Panc1 (cell line): ENCODE data around the gene MLF1. TPM values are rescaled to one million over a fixed set of nuclear protein-coding genes. Genes with fewer than 3 reads are reported as not detected.

Experiments
- ATAC-seq: fragments of 200-7000 bp; cut with Tn5 transposase; 2 replicates; pipeline ENCODE4 v1.9.1; 2020; ENCODE audit warnings: mild to moderate bottlenecking, moderate library complexity
- BruUV-seq: library from RNA; stranded (reverse); fragments of 400-500 nt; replicated peaks from 2 replicates; lab custom pipeline; 2021; lab: Mats Ljungman, UMichigan
- CTCF ChIA-PET: fragments of 300-600 bp; sonication (Branson Sonifier 250); formaldehyde crosslinking; loops from one replicate; lab custom pipeline; 2022; ENCODE audit warnings: antibody characterized with exemption; lab: Charles Lee
- POLR2A ChIA-PET: fragments of 300-600 bp; sonication (Branson Sonifier 250); formaldehyde crosslinking; loops from one replicate; lab custom pipeline; 2022; ENCODE audit warnings: antibody characterized with exemption; lab: Charles Lee
- DNase-seq: peaks from one replicate; pipeline ENCODE4 v3.0.0-alpha.2; 2010; ENCODE audit warnings: low read depth, low spot score
- H3K27ac ChIP-seq: 2 replicates; pipeline ENCODE4 v1.5.1; 2011; ENCODE audit warnings: mild to moderate bottlenecking, low read length, inconsistent platforms
- H3K27me3 ChIP-seq: fragments of 200-500 bp; sonication (Bioruptor generic); 2 replicates; pipeline ENCODE4 v1.6.0; 2014; ENCODE audit warnings: low read length, inconsistent platforms; ENCODE audit not compliant: control insufficient read depth, insufficient read depth
- H3K36me3 ChIP-seq: fragments of 200-500 bp; sonication (Bioruptor generic); 2 replicates; pipeline ENCODE4 v1.5.1; 2014; ENCODE audit warnings: inconsistent platforms, mild to moderate bottlenecking, low read length, moderate library complexity; ENCODE audit not compliant: control insufficient read depth, insufficient read depth
- H3K4me1 ChIP-seq: 2 replicates; pipeline ENCODE4 v1.5.1; 2011; ENCODE audit warnings: inconsistent platforms, mild to moderate bottlenecking, low read length, moderate library complexity; ENCODE audit not compliant: control insufficient read depth, insufficient read depth
- H3K4me3 ChIP-seq, 2 experiments: 2 replicates each; pipeline ENCODE4 v1.5.1; 2011 to 2012; ENCODE audit warnings: low read depth in 2 of 2, low read length in 2 of 2, mild to moderate bottlenecking in 2 of 2, inconsistent platforms in 1 of 2, moderate library complexity in 1 of 2
- H3K9me3 ChIP-seq: fragments of 200-500 bp; sonication (Bioruptor generic); 2 replicates; pipeline ENCODE4 v1.5.1; 2014; ENCODE audit warnings: low read depth, mild to moderate bottlenecking, inconsistent platforms, low read length, moderate library complexity; ENCODE audit not compliant: control insufficient read depth, insufficient read depth
- POLR2AphosphoS5 ChIP-seq: IDR thresholded peaks from 2 replicates; pipeline ENCODE4 v1.6.1; 2012; ENCODE audit warnings: mild to moderate bottlenecking, low read depth, low read length, moderate library complexity
- SIN3A ChIP-seq: IDR thresholded peaks from 2 replicates; pipeline ENCODE4 v1.6.1; 2012; ENCODE audit warnings: low read depth, mild to moderate bottlenecking, low read length, moderate library complexity, borderline replicate concordance; ENCODE audit not compliant: insufficient read depth
- TCF7L2 ChIP-seq: IDR thresholded peaks from 2 replicates; pipeline ENCODE4 v1.6.1; 2011; ENCODE audit warnings: mild to moderate bottlenecking, low read depth, low read length, inconsistent platforms
- in situ Hi-C: cut with HindIII; loops from 2 replicates; pipeline ENCODE4 v1.10.0; 2016; ENCODE audit warnings: low sequenced_read_pairs, low pct_unique_long_range_greater_than_20kb
- intact Hi-C: fragments of 100-400 bp; cut with micrococcal nuclease; formaldehyde crosslinking; loops from one replicate; pipeline ENCODE4 v1.10.0; 2022; ENCODE audit not compliant: unreplicated experiment
- total RNA-seq: library from RNA; stranded (reverse); gene quantifications from one replicate; pipeline ENCODE4 v1.2.1, GENCODE V29; 2021; ENCODE audit not compliant: unreplicated experiment
- TF ChIP-seq, protein P1 (sequence below), 2 experiments: IDR thresholded peaks; 2 replicates each; pipeline ENCODE4 v1.6.1; 2011 to 2012; ENCODE audit warnings: low read depth in 2 of 2, control low read depth in 1 of 2, low read length in 1 of 2, mild to moderate bottlenecking in 1 of 2, moderate library complexity in 1 of 2; ENCODE audit not compliant: insufficient read depth in 1 of 2
- TF ChIP-seq, protein P2 (sequence below): fragments of 450-650 bp; IDR thresholded peaks from 2 replicates; pipeline ENCODE4 v1.5.1; 2017; ENCODE audit warnings: mild to moderate bottlenecking

MLF1 gene
- total RNA-seq, 1 experiment from 2014 or later = 51.4 TPM

DNA sequence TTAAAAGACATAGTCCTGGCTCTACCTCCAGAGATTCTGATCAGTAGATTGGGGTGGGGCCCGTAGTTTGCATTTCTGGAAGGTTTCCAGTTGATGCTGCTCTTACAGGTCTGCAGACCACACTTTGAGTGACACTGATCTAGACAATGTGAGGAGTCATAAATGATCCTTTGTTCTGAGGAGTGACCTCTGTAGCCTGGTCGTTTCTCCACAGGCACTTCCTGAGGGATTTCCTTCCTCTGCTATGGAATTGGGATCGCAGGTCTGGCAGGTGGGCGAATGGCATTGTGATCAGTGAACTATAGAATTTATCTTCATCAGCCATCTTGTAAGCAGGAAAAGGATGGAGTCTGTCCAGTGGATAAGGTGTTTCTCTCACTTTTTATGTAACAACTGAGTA is 78.8 kb downstream of the MLF1 start:
- intact Hi-C loops = loop anchor here (10.0 kb wide), 2 partner anchors 75 to 105 kb away; partner anchors contain the start of gene MLF1
- Histone ChIP-seq H3K4me3 (no peak overlapping the region), H3K9me3 (no peaks in the 10 kb centered on the region), H3K27me3 (no peaks in the 10 kb centered on the region), H3K4me1 (peaks cover 26% of the 10 kb centered on the region), H3K36me3 (peaks cover 73% of the 10 kb centered on the region), H3K27ac (0 out of 2 replicates have a peak overlapping the region, but pooled peaks have one; percentile 5)
- no TSS peak for BruUV-seq
- in situ Hi-C loops = no loop called here
- ATAC-seq = peak; percentile 49; the same call in 1 of the 2 replicates
- ChIA-PET CTCF (no interaction called here), POLR2A (no interaction called here)
- DNase-seq = no peak
- TF ChIP-seq POLR2AphosphoS5 = no peak
- TF ChIP-seq, protein P1, sequence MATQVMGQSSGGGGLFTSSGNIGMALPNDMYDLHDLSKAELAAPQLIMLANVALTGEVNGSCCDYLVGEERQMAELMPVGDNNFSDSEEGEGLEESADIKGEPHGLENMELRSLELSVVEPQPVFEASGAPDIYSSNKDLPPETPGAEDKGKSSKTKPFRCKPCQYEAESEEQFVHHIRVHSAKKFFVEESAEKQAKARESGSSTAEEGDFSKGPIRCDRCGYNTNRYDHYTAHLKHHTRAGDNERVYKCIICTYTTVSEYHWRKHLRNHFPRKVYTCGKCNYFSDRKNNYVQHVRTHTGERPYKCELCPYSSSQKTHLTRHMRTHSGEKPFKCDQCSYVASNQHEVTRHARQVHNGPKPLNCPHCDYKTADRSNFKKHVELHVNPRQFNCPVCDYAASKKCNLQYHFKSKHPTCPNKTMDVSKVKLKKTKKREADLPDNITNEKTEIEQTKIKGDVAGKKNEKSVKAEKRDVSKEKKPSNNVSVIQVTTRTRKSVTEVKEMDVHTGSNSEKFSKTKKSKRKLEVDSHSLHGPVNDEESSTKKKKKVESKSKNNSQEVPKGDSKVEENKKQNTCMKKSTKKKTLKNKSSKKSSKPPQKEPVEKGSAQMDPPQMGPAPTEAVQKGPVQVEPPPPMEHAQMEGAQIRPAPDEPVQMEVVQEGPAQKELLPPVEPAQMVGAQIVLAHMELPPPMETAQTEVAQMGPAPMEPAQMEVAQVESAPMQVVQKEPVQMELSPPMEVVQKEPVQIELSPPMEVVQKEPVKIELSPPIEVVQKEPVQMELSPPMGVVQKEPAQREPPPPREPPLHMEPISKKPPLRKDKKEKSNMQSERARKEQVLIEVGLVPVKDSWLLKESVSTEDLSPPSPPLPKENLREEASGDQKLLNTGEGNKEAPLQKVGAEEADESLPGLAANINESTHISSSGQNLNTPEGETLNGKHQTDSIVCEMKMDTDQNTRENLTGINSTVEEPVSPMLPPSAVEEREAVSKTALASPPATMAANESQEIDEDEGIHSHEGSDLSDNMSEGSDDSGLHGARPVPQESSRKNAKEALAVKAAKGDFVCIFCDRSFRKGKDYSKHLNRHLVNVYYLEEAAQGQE (IDR thresholded peaks at IDR 0.05; ENCODE audit: insufficient read depth in 1 of 2, low read depth in 2 of 2, low read length in 1 of 2) = no peak
- no peak for TF ChIP-seq SIN3A
- TF ChIP-seq, protein P2, sequence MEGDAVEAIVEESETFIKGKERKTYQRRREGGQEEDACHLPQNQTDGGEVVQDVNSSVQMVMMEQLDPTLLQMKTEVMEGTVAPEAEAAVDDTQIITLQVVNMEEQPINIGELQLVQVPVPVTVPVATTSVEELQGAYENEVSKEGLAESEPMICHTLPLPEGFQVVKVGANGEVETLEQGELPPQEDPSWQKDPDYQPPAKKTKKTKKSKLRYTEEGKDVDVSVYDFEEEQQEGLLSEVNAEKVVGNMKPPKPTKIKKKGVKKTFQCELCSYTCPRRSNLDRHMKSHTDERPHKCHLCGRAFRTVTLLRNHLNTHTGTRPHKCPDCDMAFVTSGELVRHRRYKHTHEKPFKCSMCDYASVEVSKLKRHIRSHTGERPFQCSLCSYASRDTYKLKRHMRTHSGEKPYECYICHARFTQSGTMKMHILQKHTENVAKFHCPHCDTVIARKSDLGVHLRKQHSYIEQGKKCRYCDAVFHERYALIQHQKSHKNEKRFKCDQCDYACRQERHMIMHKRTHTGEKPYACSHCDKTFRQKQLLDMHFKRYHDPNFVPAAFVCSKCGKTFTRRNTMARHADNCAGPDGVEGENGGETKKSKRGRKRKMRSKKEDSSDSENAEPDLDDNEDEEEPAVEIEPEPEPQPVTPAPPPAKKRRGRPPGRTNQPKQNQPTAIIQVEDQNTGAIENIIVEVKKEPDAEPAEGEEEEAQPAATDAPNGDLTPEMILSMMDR = no peak
- no peak for TF ChIP-seq TCF7L2

GRCh38 chr3:158651192-158651591 is 80.2 kb downstream of the MLF1 start:
- ATAC-seq = no peak
- POLR2A ChIA-PET = interaction anchor here (0.6 kb wide), 1 partner anchor 398 kb away, joined by 3 read pairs; no protein-coding TSS in a partner anchor
- H3K4me1 ChIP-seq = peaks cover 15% of the 10 kb centered on the region

More at GRCh38 chr3:158651192-158651591, 80.2 kb downstream of the MLF1 start:
- peaks cover 77% of the 10 kb centered on the region for H3K36me3 ChIP-seq
- CTCF ChIA-PET = no interaction called here
- H3K9me3 ChIP-seq = no peaks in the 10 kb centered on the region
- H3K27ac ChIP-seq = no peak overlapping the region
- in situ Hi-C loops = no loop called here
- BruUV-seq = no TSS peak
- intact Hi-C loops = no loop called here
- no peak for TF ChIP-seq SIN3A
- TF ChIP-seq, protein P2 = no peak
- TF ChIP-seq, protein P1 (IDR thresholded peaks at IDR 0.05; ENCODE audit: insufficient read depth in 1 of 2, low read depth in 2 of 2, low read length in 1 of 2) = no peak
- no peak for TF ChIP-seq POLR2AphosphoS5
- TF ChIP-seq TCF7L2 = no peak
- no peaks in the 10 kb centered on the region for H3K27me3 ChIP-seq
- H3K4me3 ChIP-seq = no peak overlapping the region
- no peak for DNase-seq
